GM12878 (cell line): ENCODE data around the gene GRK6. TPM values are rescaled to one million over a fixed set of nuclear protein-coding genes. Genes with fewer than 3 reads are reported as not detected.
A peak's percentile ranks its signal among the peaks of the same experiment; 100 is the strongest.

ENCODE experiments used
- ATF2 ChIP-seq: IDR thresholded peaks from 2 replicates; pipeline ENCODE4 v1.6.1; 2012; ENCODE audit warnings: low read length, inconsistent platforms
- DPF2 ChIP-seq: fragments of 450-650 bp; IDR thresholded peaks from 2 replicates; pipeline ENCODE4 v1.6.1; 2017; ENCODE audit warnings: mild to moderate bottlenecking
- EED ChIP-seq: sonication (generic); IDR thresholded peaks from 2 replicates; pipeline ENCODE4 v1.6.1; 2016; ENCODE audit warnings: antibody characterized with exemption, low read depth
- GABPA ChIP-seq: IDR thresholded peaks from 2 replicates; pipeline ENCODE4 v1.6.1; 2014; ENCODE audit warnings: antibody characterized with exemption, low read depth, mild to moderate bottlenecking, inconsistent platforms
- GATAD2B ChIP-seq: fragments of 450-650 bp; conservative IDR thresholded peaks from 2 replicates; pipeline ENCODE4 v1.6.1; 2017; ENCODE audit warnings: low read depth, mild to moderate bottlenecking, moderate library complexity
- HDGF ChIP-seq: fragments of 450-650 bp; IDR thresholded peaks from 2 replicates; pipeline ENCODE4 v1.6.1; 2016; ENCODE audit warnings: antibody characterized with exemption
- IKZF2 ChIP-seq, 2 experiments: fragments of 450-650 bp; IDR thresholded peaks; 2 replicates each; pipeline ENCODE4 v1.6.1; 2017; ENCODE audit warnings: mild to moderate bottlenecking in 2 of 2, moderate library complexity in 2 of 2
- JUNB ChIP-seq: IDR thresholded peaks from 2 replicates; pipeline ENCODE4 v1.6.1; 2016; ENCODE audit warnings: antibody characterized with exemption, mild to moderate bottlenecking
- MLLT1 ChIP-seq: fragments of 450-650 bp; IDR thresholded peaks from 2 replicates; pipeline ENCODE4 v1.6.1; 2016; ENCODE audit warnings: mild to moderate bottlenecking
- NBN ChIP-seq: fragments of 450-650 bp; IDR thresholded peaks from 2 replicates; pipeline ENCODE4 v1.6.1; 2016
- PAX5 ChIP-seq: IDR thresholded peaks from 2 replicates; pipeline ENCODE4 v1.6.1; 2011; ENCODE audit warnings: low read depth, low read length, borderline replicate concordance
- PKNOX1 ChIP-seq: fragments of 450-650 bp; IDR thresholded peaks from 2 replicates; pipeline ENCODE4 v1.6.1; 2016; ENCODE audit warnings: mild to moderate bottlenecking
- POLR2AphosphoS2 ChIP-seq: IDR thresholded peaks from 2 replicates; pipeline ENCODE4 v1.6.1; 2011; ENCODE audit warnings: low read depth, mild to moderate bottlenecking, low read length, improper control_type of control experiment, moderate library complexity
- RUNX3 ChIP-seq: IDR thresholded peaks from 2 replicates; pipeline ENCODE4 v1.6.1; 2012; ENCODE audit warnings: low read length, inconsistent platforms
- SPI1 ChIP-seq: IDR thresholded peaks from 2 replicates; pipeline ENCODE4 v1.6.1; 2011; ENCODE audit warnings: low read depth, mild to moderate bottlenecking, low read length, moderate library complexity, borderline replicate concordance; ENCODE audit not compliant: insufficient read depth
- TBL1XR1 ChIP-seq: IDR thresholded peaks from 2 replicates; pipeline ENCODE4 v1.6.1; 2012; ENCODE audit warnings: low read depth, low read length, improper control_type of control experiment
- TCF12 ChIP-seq: IDR thresholded peaks from 2 replicates; pipeline ENCODE4 v1.6.1; 2011; ENCODE audit warnings: low read depth, mild to moderate bottlenecking, low read length
- USF2 ChIP-seq: IDR thresholded peaks from 2 replicates; pipeline ENCODE4 v1.6.1; 2011; ENCODE audit warnings: low read depth, low read length, improper control_type of control experiment, borderline replicate concordance
- ZNF622 ChIP-seq: fragments of 450-650 bp; IDR thresholded peaks from 2 replicates; pipeline ENCODE4 v1.6.1; 2017; ENCODE audit warnings: mild to moderate bottlenecking, inconsistent platforms
- polyA plus RNA-seq, 11 experiments: library from polyadenylated mRNA; depleted of rRNA in 4 of 11; unstranded in 6 of 11; stranded (reverse) in 5 of 11; fragments of >200 nt; fragmentation: Nextera tagmentation in 4 of 11; fragmentation: Illumina TruSeq in 1 of 11; extraction: Ambion mirVana in 4 of 11; extraction: Trizol in 1 of 11; gene quantifications; 1 replicate in 1 of 11; 2 replicates in 10 of 11; pipeline versions ENCODE4 v1.2.1 to v1.2.3, GENCODE V29; 2011 to 2016; ENCODE audit warnings: inconsistent platforms in 2 of 11, missing spikeins in 2 of 11, low read depth in 1 of 11
- total RNA-seq, 4 experiments: library from RNA; depleted of rRNA in 3 of 4; stranded (reverse); fragments of >200 nt in 3 of 4; fragmentation: Illumina TruSeq in 1 of 4; extraction: Trizol in 1 of 4; gene quantifications; 2 replicates each; pipeline versions ENCODE4 v1.2.1 to v1.2.3, GENCODE V29; 2013 to 2021
- TF ChIP-seq, protein P1 (sequence below): fragments of 450-650 bp; IDR thresholded peaks from 2 replicates; pipeline ENCODE4 v1.6.1; 2017; ENCODE audit warnings: low read depth, mild to moderate bottlenecking, moderate library complexity
- TF ChIP-seq, protein P2 (sequence below): fragments of 450-650 bp; conservative IDR thresholded peaks from 2 replicates; pipeline ENCODE4 v1.6.1; 2017; ENCODE audit warnings: mild to moderate bottlenecking, moderate library complexity

GRK6 gene
- total and polyA plus RNA-seq, 10 of the 15 experiments (the other 5 are each of a cell fraction or from before 2014, with no cell fraction given): 0.79 to 124 (median 41.6) TPM

DNA sequence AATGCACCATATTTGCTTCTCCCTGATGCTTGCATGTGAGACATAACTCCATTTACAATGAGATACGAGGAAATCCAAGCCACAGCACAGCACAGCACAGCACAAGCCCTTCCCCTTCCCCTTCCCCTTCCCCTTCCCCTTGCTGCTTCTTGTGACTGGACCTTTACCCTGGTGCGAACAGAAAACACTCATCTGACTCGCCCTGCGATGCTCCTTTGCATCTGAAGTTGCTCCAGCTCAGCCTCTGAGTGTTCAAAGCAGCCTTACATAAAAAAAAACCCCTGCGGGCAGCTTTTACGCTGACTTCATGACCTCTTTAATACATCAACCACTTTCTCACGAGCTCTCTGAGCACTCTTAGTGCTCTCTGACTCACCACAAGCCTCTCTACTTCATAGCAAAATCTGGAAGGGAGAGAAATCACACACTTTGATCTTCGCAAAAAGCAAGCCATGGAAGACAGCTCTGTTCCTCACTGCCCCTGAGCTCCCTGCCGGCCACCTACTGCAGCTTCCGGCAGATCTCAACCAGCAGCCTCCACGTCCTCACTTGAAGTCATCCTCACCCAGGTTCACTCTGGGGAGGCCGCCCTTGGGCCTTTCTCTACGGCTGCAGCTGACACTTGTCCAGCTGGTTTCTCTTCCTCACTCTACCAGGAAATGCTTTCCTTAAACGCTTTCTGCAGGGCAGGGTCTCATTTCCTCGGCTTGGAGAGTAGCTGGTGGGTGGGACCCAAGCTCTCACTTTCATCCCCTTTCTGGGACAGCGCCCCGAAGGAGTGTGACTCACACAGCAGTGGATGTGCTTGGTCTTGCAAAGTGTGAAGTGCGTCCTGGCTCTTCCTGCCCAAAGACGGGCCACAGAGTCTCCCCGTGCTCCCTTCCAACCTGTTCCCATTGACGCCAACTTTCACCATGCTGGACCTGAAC lies 37.0 kb upstream of the GRK6 start (continued):
- TF ChIP-seq PKNOX1 (peak; percentile 25; the same call in 1 of the 2 replicates), HDGF (peak; percentile 8; the same call in 1 of the 2 replicates), DPF2 (0 out of 2 replicates have a peak, but pooled peaks have one; percentile 44), TCF12 (peak; percentile 61; the same call in 1 of the 2 replicates), POLR2AphosphoS2 (no peak), MLLT1 (no peak), JUNB (peak; percentile 42; the same call in 1 of the 2 replicates), NBN (0 out of 2 replicates have a peak, but pooled peaks have one; percentile 26), SPI1 (peak; percentile 76), ATF2 (peak; percentile 80), IKZF2 (IDR thresholded peaks at IDR 0.05) (peak; percentile 38 to 44; a peak in 1 of 4 replicates), TBL1XR1 (0 out of 2 replicates have a peak, but pooled peaks have one; percentile 28), EED (no peak; the same call in 1 of the 2 replicates), GABPA (no peak), PAX5 (no peak), USF2 (no peak), GATAD2B (peak; percentile 42; the same call in 1 of the 2 replicates), ZNF622 (0 out of 2 replicates have a peak, but pooled peaks have one; percentile 4), RUNX3 (peak; percentile 71)
- TF ChIP-seq, protein P1, sequence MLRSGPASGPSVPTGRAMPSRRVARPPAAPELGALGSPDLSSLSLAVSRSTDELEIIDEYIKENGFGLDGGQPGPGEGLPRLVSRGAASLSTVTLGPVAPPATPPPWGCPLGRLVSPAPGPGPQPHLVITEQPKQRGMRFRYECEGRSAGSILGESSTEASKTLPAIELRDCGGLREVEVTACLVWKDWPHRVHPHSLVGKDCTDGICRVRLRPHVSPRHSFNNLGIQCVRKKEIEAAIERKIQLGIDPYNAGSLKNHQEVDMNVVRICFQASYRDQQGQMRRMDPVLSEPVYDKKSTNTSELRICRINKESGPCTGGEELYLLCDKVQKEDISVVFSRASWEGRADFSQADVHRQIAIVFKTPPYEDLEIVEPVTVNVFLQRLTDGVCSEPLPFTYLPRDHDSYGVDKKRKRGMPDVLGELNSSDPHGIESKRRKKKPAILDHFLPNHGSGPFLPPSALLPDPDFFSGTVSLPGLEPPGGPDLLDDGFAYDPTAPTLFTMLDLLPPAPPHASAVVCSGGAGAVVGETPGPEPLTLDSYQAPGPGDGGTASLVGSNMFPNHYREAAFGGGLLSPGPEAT: peak; percentile 18; the same call in 1 of the 2 replicates
- TF ChIP-seq, protein P2, sequence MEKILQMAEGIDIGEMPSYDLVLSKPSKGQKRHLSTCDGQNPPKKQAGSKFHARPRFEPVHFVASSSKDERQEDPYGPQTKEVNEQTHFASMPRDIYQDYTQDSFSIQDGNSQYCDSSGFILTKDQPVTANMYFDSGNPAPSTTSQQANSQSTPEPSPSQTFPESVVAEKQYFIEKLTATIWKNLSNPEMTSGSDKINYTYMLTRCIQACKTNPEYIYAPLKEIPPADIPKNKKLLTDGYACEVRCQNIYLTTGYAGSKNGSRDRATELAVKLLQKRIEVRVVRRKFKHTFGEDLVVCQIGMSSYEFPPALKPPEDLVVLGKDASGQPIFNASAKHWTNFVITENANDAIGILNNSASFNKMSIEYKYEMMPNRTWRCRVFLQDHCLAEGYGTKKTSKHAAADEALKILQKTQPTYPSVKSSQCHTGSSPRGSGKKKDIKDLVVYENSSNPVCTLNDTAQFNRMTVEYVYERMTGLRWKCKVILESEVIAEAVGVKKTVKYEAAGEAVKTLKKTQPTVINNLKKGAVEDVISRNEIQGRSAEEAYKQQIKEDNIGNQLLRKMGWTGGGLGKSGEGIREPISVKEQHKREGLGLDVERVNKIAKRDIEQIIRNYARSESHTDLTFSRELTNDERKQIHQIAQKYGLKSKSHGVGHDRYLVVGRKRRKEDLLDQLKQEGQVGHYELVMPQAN: peak; percentile 52; the same call in 1 of the 2 replicates
